PFSK-1 (cell line): ENCODE data around the gene TPT1.

Source experiments
- FOXP2 ChIP-seq: optimal IDR thresholded peaks from 2 replicates; pipeline ENCODE3; 2011; ENCODE audit warnings: borderline replicate concordance, control low read depth, inconsistent platforms; ENCODE audit not compliant: insufficient read depth; ENCODE audit errors: extremely low read length, extremely low read depth
- POLR2AphosphoS5 ChIP-seq: IDR thresholded peaks from 2 replicates; pipeline ENCODE4 v1.6.1; 2012; ENCODE audit warnings: low read depth, mild to moderate bottlenecking, control low read depth, low read length, moderate library complexity
- REST ChIP-seq, 2 experiments: IDR thresholded peaks; 2 replicates each; pipeline versions ENCODE4 v1.6.1 to v1.8.0; 2011 to 2012; ENCODE audit warnings: low read depth in 2 of 2, low read length in 2 of 2, control low read depth in 1 of 2, inconsistent platforms in 1 of 2, mild to moderate bottlenecking in 1 of 2, moderate library complexity in 1 of 2; ENCODE audit not compliant: insufficient read depth in 1 of 2
- SIN3A ChIP-seq: IDR thresholded peaks from 2 replicates; pipeline ENCODE4 v1.6.1; 2012; ENCODE audit warnings: mild to moderate bottlenecking, low read length, moderate library complexity, borderline replicate concordance; ENCODE audit not compliant: insufficient read depth
- TAF1 ChIP-seq: IDR thresholded peaks from 2 replicates; pipeline ENCODE4 v1.6.1; 2012; ENCODE audit warnings: low read length, control low read depth, borderline replicate concordance; ENCODE audit not compliant: insufficient read depth

TPT1 gene

GRCh38 chr13:45337803-45338202, 3.2 kb downstream of the TPT1 start:
- no peak for TF ChIP-seq FOXP2
- no peak for TF ChIP-seq REST (IDR thresholded peaks at IDR 0.05; ENCODE audit: insufficient read depth in 1 of 2, low read depth in 2 of 2, low read length in 2 of 2)
- TF ChIP-seq POLR2AphosphoS5, result no peak; the same call in 1 of the 2 replicates
- no peak for TF ChIP-seq TAF1

- TF ChIP-seq REST (IDR thresholded peaks at IDR 0.05; ENCODE audit: insufficient read depth in 1 of 2, low read depth in 2 of 2, low read length in 2 of 2) (no peak), SIN3A (no peak), FOXP2 (no peak), TAF1 (no peak), POLR2AphosphoS5 (no peak)
Measured at GRCh38 chr13:45337395-45337794, 3.6 kb downstream of the TPT1 start.

GRCh38 chr13:45336025-45336800, 4.8 kb downstream of the TPT1 start:
- TF ChIP-seq TAF1 (no peak), POLR2AphosphoS5 (0 out of 2 replicates have a peak, but pooled peaks have one; percentile 23)

GRCh38 chr13:45335397-45336024, 5.5 kb downstream of the TPT1 start:
- TF ChIP-seq POLR2AphosphoS5 (peak; percentile 65; the same call in 1 of the 2 replicates), FOXP2 (no peak), REST (IDR thresholded peaks at IDR 0.05; ENCODE audit: insufficient read depth in 1 of 2, low read depth in 2 of 2, low read length in 2 of 2) (no peak), SIN3A (0 out of 2 replicates have a peak, but pooled peaks have one; percentile 26)

GRCh38 chr13:45333977-45334922, 6.7 kb downstream of the TPT1 start:
- no peak for TF ChIP-seq SIN3A
